HepG2 (cell line): ENCODE results near the gene CTU2. TPM values are rescaled to one million over a fixed set of nuclear protein-coding genes. Genes with fewer than 3 reads are reported as not detected.

Experiments used
- CSRNP2 ChIP-seq: sonication (generic); formaldehyde crosslinking; conservative IDR thresholded peaks from 2 replicates; pipeline ENCODE4 v1.8.0; 2022; ENCODE audit warnings: low read depth, missing genetic modification reagents
- DMAP1 ChIP-seq: IDR thresholded peaks from 2 replicates; pipeline ENCODE4 v1.6.1; 2016
- GMEB2 ChIP-seq: IDR thresholded peaks from 2 replicates; pipeline ENCODE4 v1.6.1; 2016; ENCODE audit warnings: missing biosample characterization, missing genetic modification reagents, low read depth
- HOXA7 ChIP-seq: sonication (generic); formaldehyde crosslinking; IDR thresholded peaks from 2 replicates; pipeline ENCODE4 v1.8.1; 2022; ENCODE audit warnings: mild to moderate bottlenecking, missing genetic modification reagents, moderate library complexity
- HOXA9 ChIP-seq: sonication (generic); formaldehyde crosslinking; IDR thresholded peaks from 2 replicates; pipeline ENCODE4 v1.8.1; 2022; ENCODE audit warnings: missing genetic modification reagents, mild to moderate bottlenecking, moderate library complexity, borderline replicate concordance
- IKZF5 ChIP-seq: IDR thresholded peaks from 2 replicates; pipeline ENCODE4 v1.6.1; 2018; ENCODE audit warnings: missing genetic modification reagents, mild to moderate bottlenecking, missing compliant biosample characterization
- MIER3 ChIP-seq: IDR thresholded peaks from 2 replicates; pipeline ENCODE4 v1.6.1; 2016; ENCODE audit warnings: missing compliant biosample characterization, borderline replicate concordance
- MTF1 ChIP-seq: sonication (generic); formaldehyde crosslinking; IDR thresholded peaks from 2 replicates; pipeline ENCODE4 v1.5.0; 2020; ENCODE audit warnings: missing genetic modification reagents
- PLRG1 ChIP-seq: fragments of 450-650 bp; conservative IDR thresholded peaks from 2 replicates; pipeline ENCODE4 v1.6.1; 2016
- TCF7L2 ChIP-seq: IDR thresholded peaks from 2 replicates; pipeline ENCODE4 v1.6.1; 2011; ENCODE audit warnings: mild to moderate bottlenecking, low read depth, low read length, moderate library complexity
- TFAP4 ChIP-seq: sonication (generic); IDR thresholded peaks from 2 replicates; pipeline ENCODE4 v1.6.1; 2016; ENCODE audit warnings: low read depth, borderline replicate concordance
- ZBTB33 ChIP-seq: sonication (generic); formaldehyde crosslinking; IDR thresholded peaks from 2 replicates; pipeline ENCODE4 v1.4.0; 2020; ENCODE audit warnings: missing genetic modification reagents
- ZBTB38 ChIP-seq: sonication (generic); formaldehyde crosslinking; IDR thresholded peaks from 2 replicates; pipeline ENCODE4 v1.5.1; 2020; ENCODE audit warnings: mild to moderate bottlenecking, missing genetic modification reagents
- ZFP1 ChIP-seq: IDR thresholded peaks from 2 replicates; pipeline ENCODE4 v1.6.1; 2016
- ZNF235 ChIP-seq: sonication (generic); formaldehyde crosslinking; IDR thresholded peaks from 2 replicates; pipeline ENCODE4 v1.8.1; 2023; ENCODE audit warnings: mild to moderate bottlenecking, missing genetic modification reagents, borderline replicate concordance
- ZNF251 ChIP-seq: sonication (generic); formaldehyde crosslinking; IDR thresholded peaks from 2 replicates; pipeline ENCODE4 v1.9.0; 2021; ENCODE audit warnings: mild to moderate bottlenecking, missing genetic modification reagents
- ZNF253 ChIP-seq: sonication (generic); formaldehyde crosslinking; IDR thresholded peaks from 2 replicates; pipeline ENCODE4 v1.8.0; 2022; ENCODE audit warnings: mild to moderate bottlenecking, missing genetic modification reagents, borderline replicate concordance
- ZNF333 ChIP-seq: sonication (generic); formaldehyde crosslinking; IDR thresholded peaks from 2 replicates; pipeline ENCODE4 v1.4.0; 2020; ENCODE audit warnings: mild to moderate bottlenecking, missing genetic modification reagents, borderline replicate concordance
- ZNF550 ChIP-seq: sonication (generic); formaldehyde crosslinking; IDR thresholded peaks from 2 replicates; pipeline ENCODE4 v1.4.0; 2020; ENCODE audit warnings: mild to moderate bottlenecking, missing genetic modification reagents, borderline replicate concordance
- ZNF577 ChIP-seq: sonication (generic); formaldehyde crosslinking; IDR thresholded peaks from 2 replicates; pipeline ENCODE4 v1.4.0; 2020; ENCODE audit warnings: mild to moderate bottlenecking, low read depth, missing genetic modification reagents, borderline replicate concordance
- ZNF691 ChIP-seq: sonication (generic); formaldehyde crosslinking; IDR thresholded peaks from 2 replicates; pipeline ENCODE4 v1.4.0; 2020; ENCODE audit warnings: missing genetic modification reagents, low read depth, mild to moderate bottlenecking, borderline replicate concordance
- polyA plus RNA-seq, 8 experiments: library from polyadenylated mRNA; depleted of rRNA in 3 of 8; stranded (reverse) in 7 of 8; unstranded in 1 of 8; fragments of >200 nt; fragmentation: Illumina TruSeq in 4 of 8; extraction: Trizol in 4 of 8; gene quantifications; 2 replicates each; pipeline versions ENCODE4 v1.2.1 to v1.2.3, GENCODE V29; 2011 to 2016; ENCODE audit warnings: low read depth in 4 of 8, missing spikeins in 1 of 8, mixed read lengths in 1 of 8; ENCODE audit not compliant: insufficient read depth in 1 of 8
- total RNA-seq, 5 experiments: library from RNA; depleted of rRNA; stranded (reverse); fragments of >200 nt; fragmentation: Illumina TruSeq; extraction: Trizol; gene quantifications; 2 replicates each; pipeline ENCODE4 v1.2.3, GENCODE V29; 2016; ENCODE audit warnings: low read depth in 1 of 5

Gene CTU2
- total and polyA plus RNA-seq, 2 of the 13 experiments (the other 11 are each of a cell fraction or from before 2014, with no cell fraction given), result 13.3 to 21.9 TPM

- TF ChIP-seq ZNF577 (CRISPR knock-in tag) (no peak), TCF7L2 (no peak), ZNF253 (CRISPR knock-in tag) (peak; percentile 85), MTF1 (CRISPR knock-in tag) (no peak), PLRG1 (no peak), MIER3 (CRISPR knock-in tag) (peak; percentile 77; the same call in 1 of the 2 replicates), GMEB2 (CRISPR knock-in tag) (peak; percentile 84), ZNF333 (CRISPR knock-in tag) (peak; percentile 50; the same call in 1 of the 2 replicates), ZNF251 (CRISPR knock-in tag) (peak; percentile 89; the same call in 1 of the 2 replicates), ZNF235 (CRISPR knock-in tag) (peak; percentile 63; the same call in 1 of the 2 replicates), IKZF5 (CRISPR knock-in tag) (peak; percentile 73), HOXA9 (CRISPR knock-in tag) (peak; percentile 32; the same call in 1 of the 2 replicates), DMAP1 (CRISPR knock-in tag) (peak; percentile 86), ZNF691 (peak; percentile 60; the same call in 1 of the 2 replicates), ZBTB38 (CRISPR knock-in tag) (peak; percentile 60), ZFP1 (CRISPR knock-in tag) (no peak), TFAP4 (peak; percentile 33; the same call in 1 of the 2 replicates), ZNF550 (CRISPR knock-in tag) (0 out of 2 replicates have a peak, but pooled peaks have one; percentile 81), HOXA7 (CRISPR knock-in tag) (no peak), CSRNP2 (CRISPR knock-in tag) (0 out of 2 replicates have a peak, but pooled peaks have one; percentile 61), ZBTB33 (CRISPR knock-in tag) (no peak)
Observed at GRCh38 chr16:88662843-88663606, 43.3 kb upstream of the CTU2 start, which contains the start of gene MVD (continued).
